Keratinocyte (primary cell): ENCODE results near the gene DIAPH3. TPM values are rescaled to one million over a fixed set of nuclear protein-coding genes. Genes with fewer than 3 reads are reported as not detected.

Source experiments
- DNase-seq: peaks from one replicate; pipeline ENCODE4 v3.0.0-alpha.2; 2011; ENCODE audit warnings: low read depth, missing footprints, low spot score
- FAIRE-seq: peaks from 2 replicates; lab custom pipeline; 2011; peaks lifted over from hg19 to GRCh38; lab: Jason Lieb, UNC
- H2AFZ ChIP-seq: 2 replicates; pipeline ENCODE4 v1.6.0; 2012; ENCODE audit warnings: low read length, control low read depth, inconsistent platforms; ENCODE audit not compliant: control insufficient read depth
- H3K27ac ChIP-seq: 2 replicates; pipeline ENCODE4 v1.5.1; 2011; ENCODE audit warnings: low read length; ENCODE audit not compliant: control insufficient read depth, insufficient read depth
- H3K27me3 ChIP-seq: 3 replicates; pipeline ENCODE4 v1.6.0; 2011; ENCODE audit warnings: low read length; ENCODE audit not compliant: control insufficient read depth, insufficient read depth; ENCODE audit errors: extremely low read depth
- H3K36me3 ChIP-seq, 2 experiments: 2 replicates in 1 of 2; 3 replicates in 1 of 2; pipeline ENCODE4 v1.5.1; 2011; ENCODE audit warnings: low read length in 2 of 2, mild to moderate bottlenecking in 1 of 2; ENCODE audit not compliant: control insufficient read depth in 2 of 2, insufficient read depth in 2 of 2; ENCODE audit errors: extremely low read depth in 1 of 2
- H3K4me1 ChIP-seq: 3 replicates; pipeline ENCODE4 v1.5.1; 2011; ENCODE audit warnings: low read length; ENCODE audit not compliant: control insufficient read depth, insufficient read depth; ENCODE audit errors: extremely low read depth
- H3K4me2 ChIP-seq: 3 replicates; pipeline ENCODE4 v1.6.0; 2011; ENCODE audit warnings: low read depth, low read length; ENCODE audit not compliant: control insufficient read depth, insufficient read depth; ENCODE audit errors: extremely low read depth
- H3K4me3 ChIP-seq, 3 experiments: fragments of 200-600 bp in 1 of 3; sonication (generic) in 1 of 3; 2 replicates in 2 of 3; 3 replicates in 1 of 3; pipeline ENCODE4 v1.5.1; 2011 to 2016; ENCODE audit warnings: low read length in 3 of 3, mild to moderate bottlenecking in 3 of 3, control low read depth in 2 of 3, inconsistent platforms in 1 of 3, low read depth in 1 of 3, mixed read lengths in 1 of 3, mixed run types in 1 of 3, moderate library complexity in 1 of 3; ENCODE audit not compliant: control insufficient read depth in 2 of 3, insufficient read depth in 2 of 3; ENCODE audit errors: extremely low read depth in 1 of 3
- H3K79me2 ChIP-seq: 2 replicates; pipeline ENCODE4 v1.6.0; 2012; ENCODE audit warnings: low read length; ENCODE audit not compliant: control insufficient read depth, insufficient read depth
- H3K9ac ChIP-seq: 3 replicates; pipeline ENCODE4 v1.6.0; 2011; ENCODE audit warnings: low read length; ENCODE audit not compliant: control insufficient read depth, insufficient read depth; ENCODE audit errors: extremely low read depth
- H3K9me1 ChIP-seq: 3 replicates; pipeline ENCODE4 v1.6.0; 2011; ENCODE audit warnings: low read length; ENCODE audit not compliant: control insufficient read depth, insufficient read depth; ENCODE audit errors: extremely low read depth
- H3K9me3 ChIP-seq: 2 replicates; pipeline ENCODE4 v1.5.1; 2012; ENCODE audit warnings: low read depth, low read length; ENCODE audit not compliant: control insufficient read depth
- H4K20me1 ChIP-seq: 3 replicates; pipeline ENCODE4 v1.6.0; 2011; ENCODE audit warnings: low read length; ENCODE audit not compliant: control insufficient read depth, insufficient read depth; ENCODE audit errors: extremely low read depth
- EZH2 ChIP-seq: IDR thresholded peaks from one replicate; pipeline ENCODE4 v1.6.1; 2012; ENCODE audit warnings: inconsistent platforms, mild to moderate bottlenecking, low read length, moderate library complexity
- dilution Hi-C: fragments of 300-500 bp; cut with MboI; formaldehyde crosslinking; loops from one replicate; pipeline ENCODE4 v1.7.0; 2020; ENCODE audit warnings: low sequenced_read_pairs; ENCODE audit not compliant: extremely low pct_ligation_motif_present
- polyA plus RNA-seq, 5 experiments: library from polyadenylated mRNA; depleted of rRNA in 3 of 5; stranded (reverse) in 3 of 5; stranded (forward) in 1 of 5; unstranded in 1 of 5; fragments of >200 nt; gene quantifications; 1 replicate in 1 of 5; 2 replicates in 3 of 5; 3 replicates in 1 of 5; pipeline versions ENCODE4 v1.2.1 to v1.2.3, GENCODE V29; 2011 to 2012; ENCODE audit warnings: missing spikeins in 2 of 5, low read depth in 1 of 5, low replicate concordance in 1 of 5
- TF ChIP-seq, protein P1 (sequence below), 3 experiments: IDR thresholded peaks in 1 of 3; conservative IDR thresholded peaks in 1 of 3; optimal IDR thresholded peaks in 1 of 3; 2 replicates in 2 of 3; 3 replicates in 1 of 3; pipeline versions ENCODE3 to v1.5.1; 2011; ENCODE audit warnings: low read length in 3 of 3, mild to moderate bottlenecking in 3 of 3, moderate library complexity in 2 of 3, control low read depth in 1 of 3, inconsistent platforms in 1 of 3; ENCODE audit not compliant: insufficient read depth in 2 of 3; ENCODE audit errors: extremely low read depth in 1 of 3

DIAPH3 gene
- polyA plus RNA-seq, 1 donor (not counting 4 experiments of a cell fraction or from before 2014, with no cell fraction given) = 9.0 TPM

DNA sequence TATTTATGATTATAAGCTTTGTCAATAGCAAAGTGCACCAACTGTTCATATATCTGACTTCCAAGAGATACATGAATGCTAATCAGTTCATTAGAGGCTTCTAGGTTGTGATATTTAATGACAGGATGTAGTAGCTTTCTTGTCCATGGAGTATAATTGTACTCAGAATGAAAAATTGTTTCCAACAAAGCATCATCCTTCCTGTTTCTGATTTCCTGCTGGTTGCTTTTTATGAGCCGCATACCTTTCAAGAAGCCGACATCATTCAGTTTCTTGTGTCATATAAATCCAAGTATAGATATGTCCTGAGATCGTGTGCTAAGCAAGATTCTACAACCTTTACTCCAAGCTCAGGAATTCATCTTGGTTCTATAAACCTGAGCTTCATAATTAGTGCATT is 326.6 kb downstream of the DIAPH3 start:
- FAIRE-seq (no peak), DNase-seq (no peak)
- Histone ChIP-seq H3K4me3 (no peak overlapping the region), H3K4me1 (no peaks in the 10 kb centered on the region), H3K27ac (no peak overlapping the region), H3K79me2 (no peaks in the 10 kb centered on the region), H3K27me3 (no peaks in the 10 kb centered on the region), H3K9ac (no peak overlapping the region), H4K20me1 (no peaks in the 10 kb centered on the region), H2AFZ (no peak overlapping the region), H3K9me3 (no peaks in the 10 kb centered on the region), H3K9me1 (no peaks in the 10 kb centered on the region), H3K36me3 (no peaks in the 10 kb centered on the region), H3K4me2 (no peak overlapping the region)
- TF ChIP-seq, protein P1, sequence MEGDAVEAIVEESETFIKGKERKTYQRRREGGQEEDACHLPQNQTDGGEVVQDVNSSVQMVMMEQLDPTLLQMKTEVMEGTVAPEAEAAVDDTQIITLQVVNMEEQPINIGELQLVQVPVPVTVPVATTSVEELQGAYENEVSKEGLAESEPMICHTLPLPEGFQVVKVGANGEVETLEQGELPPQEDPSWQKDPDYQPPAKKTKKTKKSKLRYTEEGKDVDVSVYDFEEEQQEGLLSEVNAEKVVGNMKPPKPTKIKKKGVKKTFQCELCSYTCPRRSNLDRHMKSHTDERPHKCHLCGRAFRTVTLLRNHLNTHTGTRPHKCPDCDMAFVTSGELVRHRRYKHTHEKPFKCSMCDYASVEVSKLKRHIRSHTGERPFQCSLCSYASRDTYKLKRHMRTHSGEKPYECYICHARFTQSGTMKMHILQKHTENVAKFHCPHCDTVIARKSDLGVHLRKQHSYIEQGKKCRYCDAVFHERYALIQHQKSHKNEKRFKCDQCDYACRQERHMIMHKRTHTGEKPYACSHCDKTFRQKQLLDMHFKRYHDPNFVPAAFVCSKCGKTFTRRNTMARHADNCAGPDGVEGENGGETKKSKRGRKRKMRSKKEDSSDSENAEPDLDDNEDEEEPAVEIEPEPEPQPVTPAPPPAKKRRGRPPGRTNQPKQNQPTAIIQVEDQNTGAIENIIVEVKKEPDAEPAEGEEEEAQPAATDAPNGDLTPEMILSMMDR (optimal IDR thresholded peaks at IDR 0.05 in 1 of 3, IDR thresholded peaks at IDR 0.05 in 1 of 3, conservative IDR thresholded peaks at IDR 0.05 in 1 of 3; ENCODE audit: extremely low read depth in 1 of 3, insufficient read depth in 2 of 3, low read length in 3 of 3) = no peak
- no peak for TF ChIP-seq EZH2
- dilution Hi-C loops = no loop called here

- Histone ChIP-seq H3K9me1 (no peaks in the 10 kb centered on the region), H2AFZ (no peak overlapping the region), H3K27me3 (no peaks in the 10 kb centered on the region), H4K20me1 (no peaks in the 10 kb centered on the region), H3K79me2 (no peaks in the 10 kb centered on the region), H3K9ac (no peak overlapping the region), H3K4me1 (no peaks in the 10 kb centered on the region), H3K36me3 (no peaks in the 10 kb centered on the region), H3K27ac (no peak overlapping the region), H3K4me3 (no peak overlapping the region), H3K9me3 (no peaks in the 10 kb centered on the region), H3K4me2 (no peak overlapping the region)
- TF ChIP-seq, protein P1 (optimal IDR thresholded peaks at IDR 0.05 in 1 of 3, IDR thresholded peaks at IDR 0.05 in 1 of 3, conservative IDR thresholded peaks at IDR 0.05 in 1 of 3; ENCODE audit: extremely low read depth in 1 of 3, insufficient read depth in 2 of 3, low read length in 3 of 3) = no peak
- no peak for TF ChIP-seq EZH2
- FAIRE-seq (no peak), DNase-seq (no peak)
- dilution Hi-C loops = no loop called here
Observed at GRCh38 chr13:59835569-59835968, 328.2 kb downstream of the DIAPH3 start.
